ENCODE measurements around the gene LRRC56. TPM values are rescaled to one million over a fixed set of nuclear protein-coding genes. Genes with fewer than 3 reads are reported as not detected.

Gene LRRC56
- total and polyA plus RNA-seq, 11 donors: 0.07 to 0.35 (median 0.20) TPM; not detected in 2

GRCh38 chr11:501683-502287 lies 35.5 kb upstream of the LRRC56 start:
- 74 to 90% (median 87%) methylated on average over 18 to 19 of the region's 19 CpGs for WGBS, 4 donors
- peak overlapping the region in 1 of 12 donors; percentile 15 for H3K4me3 ChIP-seq
- no peak for TF ChIP-seq POLR2A (IDR thresholded peaks at IDR 0.05)
- no peak for TF ChIP-seq CTCF (IDR thresholded peaks at IDR 0.05)
- no peaks in the 10 kb centered on the region for H3K9me3 ChIP-seq
- H3K27me3 ChIP-seq: no peaks in the 10 kb centered on the region
- no peak for ATAC-seq
- peaks cover 0 to 53% (median 49%) of the 10 kb centered on the region in 9 donors for H3K36me3 ChIP-seq
- H3K27ac ChIP-seq: peak overlapping the region in 10 of 12 donors; percentile 37 to 100 (median 79)
- H3K4me1 ChIP-seq: peaks cover 8 to 84% (median 49%) of the 10 kb centered on the region in 12 donors
- DNase-seq: peak in 1 of 5 donors; percentile 23
- intact Hi-C loops (cut with DNase I): loop anchor here in 5 of 10 donors (5.0 to 10.0 kb wide), 5 partner anchors 34 to 297 kb away; partner anchors contain the start of genes PTDSS2 (in 2 of the 5), BET1L (in 1 of the 5), IFITM2 (in 1 of the 5) and RIC8A (in 1 of the 5)

- Histone ChIP-seq H3K4me3 (peak overlapping the region in 2 of 12 donors; percentile 63 to 95), H3K27me3 (no peaks in the 10 kb centered on the region), H3K36me3 (peaks cover 0 to 45% (median 42%) of the 10 kb centered on the region in 9 donors), H3K27ac (peak overlapping the region in 10 of 12 donors; percentile 22 to 100 (median 81)), H3K4me1 (peaks cover 8 to 87% (median 50%) of the 10 kb centered on the region in 12 donors), H3K9me3 (no peaks in the 10 kb centered on the region)
- WGBS, 4 donors: 79 to 89% (median 81%) methylated on average over 5 to 10 of the region's 10 CpGs
- peak in 1 of 5 donors; percentile 30 for DNase-seq
- no peak for ATAC-seq
- intact Hi-C loops (cut with DNase I): loop anchor here in 5 of 10 donors (5.0 to 10.0 kb wide), 5 partner anchors 35 to 298 kb away; partner anchors contain the start of genes PTDSS2 (in 2 of the 5), BET1L (in 1 of the 5), IFITM2 (in 1 of the 5) and RIC8A (in 1 of the 5)
- TF ChIP-seq POLR2A (IDR thresholded peaks at IDR 0.05): no peak
- no peak for TF ChIP-seq CTCF (IDR thresholded peaks at IDR 0.05)
Observed at GRCh38 chr11:502288-503178, 34.8 kb upstream of the LRRC56 start.

GRCh38 chr11:503179-503981 lies 33.9 kb upstream of the LRRC56 start:
- TF ChIP-seq CTCF (IDR thresholded peaks at IDR 0.05): no peak
- TF ChIP-seq POLR2A (IDR thresholded peaks at IDR 0.05): no peak
- intact Hi-C loops (cut with DNase I): loop anchor here in 5 of 10 donors (5.0 to 10.0 kb wide), 5 partner anchors 36 to 299 kb away; partner anchors contain the start of genes PTDSS2 (in 2 of the 5), BET1L (in 1 of the 5), IFITM2 (in 1 of the 5) and RIC8A (in 1 of the 5)
- WGBS, 4 donors: 56 to 88% (median 66%) methylated on average over 5 to 24 of the region's 24 CpGs
- Histone ChIP-seq H3K9me3 (no peaks in the 10 kb centered on the region), H3K27ac (peak overlapping the region in 11 of 12 donors; percentile 77 to 100 (median 81)), H3K36me3 (peaks cover 0 to 37% (median 34%) of the 10 kb centered on the region in 9 donors), H3K4me1 (peaks cover 8 to 86% (median 53%) of the 10 kb centered on the region in 12 donors), H3K27me3 (no peaks in the 10 kb centered on the region), H3K4me3 (peak overlapping the region in 11 of 12 donors; percentile 47 to 95 (median 63))
- DNase-seq (peak in 2 of 5 donors; percentile 64 to 66), ATAC-seq (no peak)

All from heart left ventricle (tissue), 16 donors.